ENCODE results near the gene NLRX1.
"Not testable (repeated sequence)": the region's sequence is repeated elsewhere in the genome, so short reads cannot be mapped to it uniquely, and the experiment has no call there.

The NLRX1 gene

GRCh38 chr11:119168471-119169281 lies at the start of gene NLRX1:
NLRX1 (plus strand) TSS chr11:119168725; CDS start chr11:119171404, 2,679 bp downstream.
- DNase-seq (ENCODE audit: low read depth, low spot score) = peak; percentile 87

- DNase-seq (ENCODE audit: low read depth, low spot score) = no peak
Measured at GRCh38 chr11:119118946-119119345, 49.6 kb upstream of the NLRX1 start.

GRCh38 chr11:119120639-119121007 lies 47.9 kb upstream of the NLRX1 start:
- no peak for DNase-seq (ENCODE audit: low read depth, low spot score)

GRCh38 chr11:119121008-119121810 lies 47.3 kb upstream of the NLRX1 start, which contains the start of gene HINFP:
HINFP (plus strand) TSS chr11:119121580; CDS start chr11:119126945, 5,365 bp downstream.
- DNase-seq (ENCODE audit: low read depth, low spot score) = peak; percentile 100

- DNase-seq (ENCODE audit: low read depth, low spot score) = no peak
Measured at GRCh38 chr11:119121811-119122124, 46.8 kb upstream of the NLRX1 start.

- no peak for DNase-seq (ENCODE audit: low read depth, low spot score)
Measured at GRCh38 chr11:119125821-119126220, 42.7 kb upstream of the NLRX1 start.

GRCh38 chr11:119126675-119127268 lies 41.8 kb upstream of the NLRX1 start:
- DNase-seq (ENCODE audit: low read depth, low spot score) = no peak

GRCh38 chr11:119130662-119131061 lies 37.9 kb upstream of the NLRX1 start:
- no peak for DNase-seq (ENCODE audit: low read depth, low spot score)

GRCh38 chr11:119134389-119134978 lies 34.0 kb upstream of the NLRX1 start:
- DNase-seq (ENCODE audit: low read depth, low spot score) = peak; percentile 12

- DNase-seq (ENCODE audit: low read depth, low spot score) = not testable (repeated sequence)
Measured at GRCh38 chr11:119139276-119139675, 29.2 kb upstream of the NLRX1 start.

GRCh38 chr11:119144825-119145486 lies 23.6 kb upstream of the NLRX1 start:
- peak; percentile 85 for DNase-seq (ENCODE audit: low read depth, low spot score)

GRCh38 chr11:119145551-119145950 lies 23.0 kb upstream of the NLRX1 start:
- no peak for DNase-seq (ENCODE audit: low read depth, low spot score)

GRCh38 chr11:119147604-119148333 lies 20.8 kb upstream of the NLRX1 start:
- peak; percentile 41 for DNase-seq (ENCODE audit: low read depth, low spot score)

GRCh38 chr11:119148720-119149017 lies 19.9 kb upstream of the NLRX1 start:
- no peak for DNase-seq (ENCODE audit: low read depth, low spot score)

GRCh38 chr11:119149018-119149785 lies 19.3 kb upstream of the NLRX1 start, which contains the start of gene ABCG4:
ABCG4 (plus strand) TSS chr11:119149052; CDS start chr11:119149966, 914 bp downstream.
- DNase-seq (ENCODE audit: low read depth, low spot score) = peak; percentile 35

GRCh38 chr11:119149786-119150275 lies 18.7 kb upstream of the NLRX1 start:
- no peak for DNase-seq (ENCODE audit: low read depth, low spot score)

- no peak for DNase-seq (ENCODE audit: low read depth, low spot score)
Measured at GRCh38 chr11:119152043-119152442, 16.5 kb upstream of the NLRX1 start.

- DNase-seq (ENCODE audit: low read depth, low spot score) = no peak
Measured at GRCh38 chr11:119152604-119153003, 15.9 kb upstream of the NLRX1 start.

GRCh38 chr11:119153049-119153818 lies 15.3 kb upstream of the NLRX1 start:
- peak; percentile 47 for DNase-seq (ENCODE audit: low read depth, low spot score)
